ENCODE data around the gene AHNAK2. TPM values are rescaled to one million over a fixed set of nuclear protein-coding genes. Genes with fewer than 3 reads are reported as not detected.
"Not testable (repeated sequence)": the region's sequence is repeated elsewhere in the genome, so short reads cannot be mapped to it uniquely, and the experiment has no call there.

AHNAK2 gene
- total RNA-seq, result 47.2 and 79.6 TPM in 2 replicates

DNA sequence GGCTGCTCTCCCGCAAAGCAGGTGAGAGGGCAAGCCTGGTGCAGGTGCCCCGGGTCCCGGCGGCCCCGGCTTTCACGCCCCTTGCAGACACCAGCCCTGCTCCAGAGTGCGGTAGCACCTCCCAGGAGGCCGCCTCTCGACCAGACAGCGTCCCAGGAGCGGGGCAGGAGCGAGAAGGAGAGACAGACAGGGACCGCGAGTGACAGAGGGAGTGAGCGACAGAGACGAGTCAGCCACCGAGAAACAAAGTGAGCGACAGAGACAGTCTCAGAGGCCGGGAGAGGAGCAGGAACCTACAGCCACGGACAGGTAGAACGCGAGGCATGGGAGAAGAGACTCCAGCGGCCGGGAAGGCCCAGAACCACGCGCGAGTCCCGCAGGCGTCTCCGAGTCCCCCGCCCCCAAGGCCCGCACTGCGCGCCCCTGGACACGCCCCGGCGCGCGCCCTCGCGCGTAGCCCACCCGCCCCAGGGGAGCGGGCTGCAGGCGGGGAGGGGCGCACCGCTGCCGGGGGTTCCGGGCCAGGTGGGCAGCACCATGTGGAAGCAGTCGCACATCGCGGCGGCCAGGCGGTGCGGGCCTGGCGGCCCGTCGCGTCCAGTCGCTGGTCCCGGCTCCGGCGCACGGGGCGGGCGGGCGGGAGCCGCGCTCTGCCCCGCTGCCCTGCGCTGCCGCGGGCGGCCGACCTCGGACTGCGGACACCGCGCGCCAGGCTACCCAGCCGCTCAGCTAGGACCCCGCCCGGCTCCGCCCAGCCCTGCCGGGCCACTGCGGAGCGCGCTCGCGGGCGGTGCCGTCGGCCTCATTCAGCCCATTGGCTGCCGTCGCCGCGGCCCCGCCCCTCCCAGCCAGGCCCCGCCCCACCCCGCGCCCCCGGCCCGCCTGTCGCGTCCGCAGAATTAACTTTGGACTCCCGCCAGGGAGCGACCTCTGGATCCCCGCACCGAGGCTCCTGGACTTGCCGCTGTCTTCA lies at the start of gene AHNAK2:
AHNAK2 (minus strand) TSS at position 694 of the 973 bp plus-strand sequence; CDS start at position 557, 137 bp downstream.
- DNase-seq (ENCODE audit: extremely low read depth, low read depth, low spot score), result no peak

- DNase-seq (ENCODE audit: extremely low read depth, low read depth, low spot score), result not testable (repeated sequence)
These were observed 49.5 kb upstream of the AHNAK2 start for GRCh38 chr14:105027718-105028117.

- DNase-seq (ENCODE audit: extremely low read depth, low read depth, low spot score), result no peak
These were observed 48.8 kb upstream of the AHNAK2 start for GRCh38 chr14:105026802-105027563.

DNA sequence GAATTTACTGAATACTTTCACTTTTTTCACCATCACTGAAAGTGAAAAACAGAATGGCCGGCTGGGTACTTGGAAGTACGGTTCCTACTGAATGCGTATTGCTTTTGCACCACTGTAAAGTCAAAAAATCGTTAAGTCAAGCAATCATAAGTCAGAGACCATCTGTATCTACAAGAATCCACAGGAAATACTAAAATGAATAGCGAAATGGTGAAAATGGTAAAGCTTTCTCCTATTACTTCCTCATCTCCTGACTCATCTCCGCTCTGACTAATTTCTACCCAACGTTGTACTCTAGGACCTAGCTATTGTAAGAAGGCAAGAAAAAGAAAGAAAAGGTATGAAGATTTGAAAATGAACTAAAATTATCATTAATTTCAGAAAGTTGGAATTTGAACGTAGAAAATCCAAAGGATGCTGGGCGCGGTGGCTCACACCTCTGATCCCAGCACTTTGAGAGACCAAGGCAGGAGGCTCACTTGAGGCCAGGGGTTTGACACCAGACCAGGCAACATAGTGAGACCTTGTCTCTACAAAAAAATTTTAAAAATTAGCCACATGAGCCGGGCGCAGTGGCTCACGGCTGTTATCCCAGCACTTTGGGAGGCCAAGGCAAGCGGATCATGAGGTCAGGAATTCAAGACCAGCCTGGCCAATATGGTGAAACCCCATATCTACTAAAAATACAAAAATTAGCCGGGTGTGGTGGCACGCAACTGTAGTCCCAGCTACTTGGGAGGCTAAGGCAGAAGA lies 48.0 kb upstream of the AHNAK2 start:
- DNase-seq (ENCODE audit: extremely low read depth, low read depth, low spot score), result peak; percentile 81

DNA sequence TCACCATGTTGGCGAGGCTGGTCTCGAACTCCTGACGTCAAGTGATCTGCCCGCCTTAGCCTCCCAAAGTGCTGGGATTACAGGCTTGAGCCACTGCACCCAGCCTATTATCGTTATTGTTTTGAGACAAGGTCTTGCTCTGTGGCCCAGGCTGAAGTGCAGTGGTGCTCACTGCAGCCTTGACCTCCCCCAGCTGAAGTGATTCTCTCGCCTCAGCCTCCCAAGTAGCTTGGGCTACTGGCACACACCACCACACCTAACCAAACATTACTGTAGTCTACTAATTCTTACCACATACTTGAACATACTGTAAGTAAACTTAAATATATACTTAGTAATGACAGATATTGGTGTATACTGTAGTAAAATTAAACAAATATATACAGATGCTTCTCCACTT lies 47.3 kb upstream of the AHNAK2 start:
- DNase-seq (ENCODE audit: extremely low read depth, low read depth, low spot score), result no peak

DNA sequence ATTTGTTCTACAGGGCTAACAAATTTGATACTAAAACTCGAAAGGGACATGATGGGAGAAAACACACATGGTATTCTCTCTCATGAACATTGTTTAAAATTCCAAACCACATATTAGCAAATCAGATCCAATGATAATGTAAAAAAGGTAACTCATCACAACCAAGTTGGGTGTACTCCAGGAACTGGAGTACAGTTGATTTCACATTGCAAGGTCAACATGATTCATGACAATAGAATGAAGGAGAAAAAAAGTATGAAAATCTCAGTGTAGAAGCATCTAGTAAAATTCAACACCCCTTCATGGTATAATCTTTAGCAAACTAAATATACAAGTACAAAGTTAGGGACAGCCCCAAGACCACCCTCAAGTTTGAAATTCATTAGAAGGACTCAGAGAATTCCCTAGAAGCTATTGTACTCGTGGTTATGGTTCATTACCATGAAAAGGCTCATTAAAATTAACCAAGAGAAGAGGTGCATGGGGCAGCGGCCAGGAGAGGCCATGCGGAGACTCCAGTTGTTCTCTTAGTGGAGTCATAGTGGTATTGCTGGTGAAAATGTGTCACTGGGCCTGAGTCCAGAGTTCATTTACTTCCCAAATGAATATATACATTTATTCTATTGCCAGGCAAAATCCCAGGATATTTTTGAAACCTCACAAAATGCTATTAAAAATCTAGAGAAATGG lies 45.8 kb upstream of the AHNAK2 start:
- DNase-seq (ENCODE audit: extremely low read depth, low read depth, low spot score), result no peak

GRCh38 chr14:105023144-105023543 lies 45.0 kb upstream of the AHNAK2 start:
- no peak for DNase-seq (ENCODE audit: extremely low read depth, low read depth, low spot score)

DNA sequence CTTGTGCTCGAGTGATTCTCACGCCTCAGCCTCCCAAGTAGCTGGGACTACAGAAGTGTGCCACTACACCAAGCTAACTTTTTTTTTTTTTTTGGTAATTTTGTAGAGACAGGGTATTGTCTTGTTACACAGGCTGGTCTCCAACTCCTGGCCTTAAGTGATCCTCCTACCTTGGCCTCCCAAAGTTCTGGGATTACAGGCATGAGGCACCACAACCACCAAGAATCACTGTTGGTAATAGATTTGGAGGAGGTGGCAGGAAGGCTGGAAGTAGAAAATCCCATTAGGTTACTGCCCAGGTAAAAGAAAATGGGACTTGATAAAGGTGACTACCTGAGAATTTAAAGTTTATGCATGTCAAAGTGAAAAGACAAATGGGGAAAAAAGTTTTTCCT lies 44.1 kb upstream of the AHNAK2 start:
- no peak for DNase-seq (ENCODE audit: extremely low read depth, low read depth, low spot score)

DNA sequence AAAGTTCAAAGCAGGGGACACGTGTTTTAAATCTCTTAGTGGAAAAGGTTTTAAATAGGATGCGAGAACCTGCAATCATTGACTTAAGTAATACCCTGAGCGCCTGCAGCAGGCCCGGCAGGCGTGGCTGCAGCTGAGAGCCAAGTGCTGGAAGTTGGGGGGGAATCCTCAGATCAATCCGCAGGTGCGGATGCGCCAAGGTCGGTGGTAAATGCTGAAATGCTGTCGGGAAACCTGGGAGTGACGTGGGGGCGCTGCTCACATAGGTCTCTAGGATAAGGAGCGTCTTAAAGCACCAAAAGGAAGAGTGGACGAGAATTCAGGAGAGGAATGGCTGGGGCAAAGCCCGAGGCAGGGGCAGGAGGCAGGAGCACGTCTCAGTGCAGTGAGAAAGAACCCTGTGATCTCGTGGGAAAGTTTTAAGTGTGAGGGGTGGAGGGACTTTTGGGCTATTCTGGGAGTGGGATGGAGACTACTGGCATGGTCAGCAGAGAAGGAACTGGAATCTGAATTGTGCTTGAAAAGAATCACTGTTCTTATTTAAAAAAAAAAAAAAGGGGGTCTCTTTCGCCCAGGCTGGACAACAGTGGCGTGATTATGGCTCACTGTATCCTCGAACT lies 43.6 kb upstream of the AHNAK2 start:
- no peak for DNase-seq (ENCODE audit: extremely low read depth, low read depth, low spot score)

GRCh38 chr14:105020815-105021655 lies 42.9 kb upstream of the AHNAK2 start, which contains the start of gene CDCA4:
CDCA4 (minus strand) TSS chr14:105021083; CDS start chr14:105011929, 9,154 bp downstream.
- no peak for DNase-seq (ENCODE audit: extremely low read depth, low read depth, low spot score)

- no peak for DNase-seq (ENCODE audit: extremely low read depth, low read depth, low spot score)
These were observed 42.0 kb upstream of the AHNAK2 start for GRCh38 chr14:105019861-105020814.

- DNase-seq (ENCODE audit: extremely low read depth, low read depth, low spot score), result no peak
These were observed 40.2 kb upstream of the AHNAK2 start for GRCh38 chr14:105018414-105018813.

GRCh38 chr14:105015905-105016304 lies 37.7 kb upstream of the AHNAK2 start:
- DNase-seq (ENCODE audit: extremely low read depth, low read depth, low spot score), result no peak

GRCh38 chr14:105015242-105015641 lies 37.1 kb upstream of the AHNAK2 start:
- DNase-seq (ENCODE audit: extremely low read depth, low read depth, low spot score), result no peak

GRCh38 chr14:105014631-105015030 lies 36.5 kb upstream of the AHNAK2 start:
- DNase-seq (ENCODE audit: extremely low read depth, low read depth, low spot score), result no peak

- no peak for DNase-seq (ENCODE audit: extremely low read depth, low read depth, low spot score)
These were observed 35.9 kb upstream of the AHNAK2 start for GRCh38 chr14:105014032-105014431.

DNA sequence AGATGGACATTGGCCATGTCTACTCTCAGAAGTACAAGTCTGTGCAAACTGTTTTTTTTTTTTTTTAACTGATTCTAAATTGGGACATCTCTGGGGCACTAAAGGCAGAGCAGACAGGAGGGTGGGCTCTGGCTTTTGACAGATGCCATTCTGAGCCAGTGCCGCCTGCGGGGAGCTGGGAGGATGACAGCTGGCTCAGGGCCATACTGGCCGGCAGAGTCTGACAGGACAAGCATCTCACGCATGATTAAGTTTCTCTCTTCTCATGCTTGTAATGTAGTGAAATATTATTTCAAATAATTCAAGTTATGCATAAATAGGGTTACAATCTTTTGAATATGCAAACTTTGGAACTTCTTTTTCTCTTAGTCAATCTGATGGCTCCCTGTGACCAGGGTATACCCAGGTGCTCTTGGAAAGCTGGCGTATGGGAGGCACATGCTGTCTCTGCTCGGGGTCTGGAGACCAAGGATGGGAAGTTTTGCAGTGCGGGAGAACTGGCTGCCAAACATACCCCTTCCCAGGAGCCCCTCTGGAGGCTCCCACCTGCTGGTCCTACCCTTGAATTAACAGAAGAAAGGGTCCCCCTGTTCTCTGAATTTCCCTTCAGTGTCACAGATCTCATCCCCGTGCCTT lies 35.1 kb upstream of the AHNAK2 start:
- no peak for DNase-seq (ENCODE audit: extremely low read depth, low read depth, low spot score)

Measured in glomerular endothelial cell (primary cell).